ENCODE measurements around the gene PKD2L1. TPM values are rescaled to one million over a fixed set of nuclear protein-coding genes. Genes with fewer than 3 reads are reported as not detected.

PKD2L1 gene
- total RNA-seq, 1 donor from 2014 or later, result not detected

- Mint-ChIP-seq H3K4me1 (ENCODE audit: unreplicated experiment) (no peaks in the 10 kb centered on the region), H3K27me3 (peaks cover 60% of the 10 kb centered on the region), H3K27ac (no peak overlapping the region), H3K36me3 (no peaks in the 10 kb centered on the region), H3K4me3 (no peak overlapping the region), H3K9me3 (no peaks in the 10 kb centered on the region)
- DNase-seq (ENCODE audit: extremely low spot score, unreplicated experiment), result no peak
- no peak for TF ChIP-seq CTCF (conservative IDR thresholded peaks at IDR 0.05)
Observed at GRCh38 chr10:100333106-100333505, 3.1 kb upstream of the PKD2L1 start.

GRCh38 chr10:100328198-100328597 is 1.8 kb downstream of the PKD2L1 start:
- no peak for DNase-seq (ENCODE audit: extremely low spot score, unreplicated experiment)
- TF ChIP-seq CTCF (conservative IDR thresholded peaks at IDR 0.05), result no peak
- Mint-ChIP-seq H3K4me3 (no peak overlapping the region), H3K9me3 (no peaks in the 10 kb centered on the region), H3K4me1 (ENCODE audit: unreplicated experiment) (no peaks in the 10 kb centered on the region), H3K27ac (no peak overlapping the region), H3K36me3 (no peaks in the 10 kb centered on the region), H3K27me3 (peaks cover 85% of the 10 kb centered on the region)

GRCh38 chr10:100327718-100328009 is 2.4 kb downstream of the PKD2L1 start:
- Mint-ChIP-seq H3K9me3 (no peaks in the 10 kb centered on the region), H3K4me1 (ENCODE audit: unreplicated experiment) (no peaks in the 10 kb centered on the region), H3K27ac (no peak overlapping the region), H3K4me3 (no peak overlapping the region), H3K36me3 (no peaks in the 10 kb centered on the region), H3K27me3 (peaks cover 83% of the 10 kb centered on the region)
- no peak for TF ChIP-seq CTCF (conservative IDR thresholded peaks at IDR 0.05)
- no peak for DNase-seq (ENCODE audit: extremely low spot score, unreplicated experiment)

- Mint-ChIP-seq H3K27ac (no peak overlapping the region), H3K36me3 (no peaks in the 10 kb centered on the region), H3K4me1 (ENCODE audit: unreplicated experiment) (no peaks in the 10 kb centered on the region), H3K9me3 (no peaks in the 10 kb centered on the region), H3K27me3 (peaks cover 82% of the 10 kb centered on the region), H3K4me3 (no peak overlapping the region)
- no peak for DNase-seq (ENCODE audit: extremely low spot score, unreplicated experiment)
- TF ChIP-seq CTCF (conservative IDR thresholded peaks at IDR 0.05), result no peak
Observed at GRCh38 chr10:100327007-100327717, 2.9 kb downstream of the PKD2L1 start.

GRCh38 chr10:100325158-100325557 is 4.9 kb downstream of the PKD2L1 start:
- DNase-seq (ENCODE audit: extremely low spot score, unreplicated experiment), result no peak
- Mint-ChIP-seq H3K27ac (no peak overlapping the region), H3K4me1 (ENCODE audit: unreplicated experiment) (no peaks in the 10 kb centered on the region), H3K36me3 (no peaks in the 10 kb centered on the region), H3K27me3 (peaks cover 69% of the 10 kb centered on the region), H3K9me3 (no peaks in the 10 kb centered on the region), H3K4me3 (no peak overlapping the region)
- no peak for TF ChIP-seq CTCF (conservative IDR thresholded peaks at IDR 0.05)
